GM12801 (cell line): ENCODE measurements around the gene TNKS2.

Experiments used
- CTCF ChIP-seq: IDR thresholded peaks from one replicate; pipeline ENCODE4 v1.5.1; 2011; ENCODE audit warnings: control low read depth; ENCODE audit not compliant: insufficient read length; ENCODE audit errors: extremely low read depth

Gene TNKS2

DNA sequence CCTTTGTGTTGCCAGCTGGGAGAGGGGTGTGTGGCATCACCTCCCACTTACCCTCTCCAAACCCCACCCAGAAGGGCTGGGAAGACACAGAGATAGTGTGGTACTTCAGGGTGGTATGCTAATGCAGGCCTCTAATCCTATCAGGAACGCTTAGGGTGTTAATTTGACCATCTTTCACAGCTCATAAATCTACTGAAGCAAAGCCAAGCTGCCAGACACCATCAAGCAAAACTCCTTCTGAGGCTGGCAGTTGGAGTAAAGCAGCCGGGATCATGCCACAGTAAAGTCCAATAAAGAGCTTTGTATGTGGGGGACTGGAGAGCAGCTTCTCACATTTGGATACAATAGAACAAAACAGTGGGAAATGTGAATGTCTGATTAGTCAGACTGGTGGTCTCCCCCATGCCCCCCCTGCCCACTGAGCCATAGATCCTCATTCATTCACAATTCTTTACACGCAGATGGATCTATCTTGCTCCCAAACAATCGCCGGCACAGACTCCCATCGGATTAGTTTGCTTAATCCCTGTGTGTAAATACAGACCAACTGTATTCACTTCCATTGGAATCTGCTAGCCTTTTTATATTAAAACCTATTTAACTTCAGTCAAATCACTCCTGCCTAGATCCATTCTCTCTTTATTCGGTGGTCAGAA, 81.4 kb downstream of the TNKS2 start:
- no peak for TF ChIP-seq CTCF

DNA sequence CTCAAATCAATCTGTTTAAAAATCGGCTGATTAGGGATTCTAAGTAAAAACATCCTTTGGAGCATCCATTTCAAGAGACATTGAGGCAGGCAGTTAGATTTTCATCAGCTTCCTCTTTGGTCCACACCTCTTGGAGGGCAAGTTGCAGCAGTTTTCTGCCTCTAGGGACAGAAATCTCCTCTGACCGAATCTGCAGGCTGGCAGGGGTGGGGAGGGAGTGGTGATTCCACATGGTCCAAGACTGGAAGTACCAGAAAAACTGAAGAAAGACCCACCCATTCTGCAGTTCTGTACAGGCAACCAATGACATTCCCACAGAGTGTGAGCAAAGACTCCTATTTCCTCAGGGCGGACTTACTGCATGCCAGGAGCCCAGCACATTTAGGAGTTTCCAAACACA, 82.1 kb downstream of the TNKS2 start:
- no peak for TF ChIP-seq CTCF

DNA sequence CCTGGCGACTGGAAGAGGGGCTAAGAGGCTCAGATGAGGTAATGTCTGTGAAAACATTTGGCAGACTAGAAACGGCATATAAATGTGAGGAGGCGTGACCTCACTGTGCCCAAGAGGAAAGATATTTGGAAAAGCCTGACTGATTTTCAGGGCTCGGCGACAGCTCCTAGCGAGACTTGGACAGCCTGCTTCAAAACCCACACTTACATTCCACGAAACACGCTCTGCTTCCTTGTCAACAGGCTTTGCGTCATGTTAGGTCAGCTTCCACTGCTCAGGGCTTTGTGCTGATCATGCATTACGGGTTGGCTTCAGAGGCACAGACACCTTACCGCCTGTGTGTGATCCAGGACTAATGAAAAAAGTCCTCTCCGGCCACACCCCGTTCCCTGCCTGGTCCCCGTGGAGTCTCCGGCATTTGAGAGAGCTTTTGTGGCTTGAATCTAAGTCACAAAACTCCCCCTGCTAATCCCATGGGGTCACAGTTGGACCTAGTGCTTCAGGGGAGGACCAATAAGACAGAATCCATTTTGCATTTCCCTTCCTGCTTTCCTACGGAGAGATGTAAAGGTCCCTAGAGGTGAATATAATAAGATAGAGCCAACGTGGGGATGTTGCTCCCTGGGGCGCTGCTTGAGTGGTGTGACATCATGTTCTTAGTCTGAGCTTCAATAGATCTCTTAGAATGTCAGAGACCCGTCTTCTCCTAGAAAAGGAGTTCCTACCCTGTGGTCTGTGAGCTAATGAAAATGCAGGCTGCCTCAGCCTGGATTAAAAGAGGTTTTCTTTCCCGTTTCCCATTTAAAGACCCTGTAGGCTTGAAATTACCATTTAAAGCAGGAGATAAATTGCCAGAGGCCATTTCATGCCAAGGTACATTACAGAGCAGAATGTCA, 85.6 kb downstream of the TNKS2 start:
- no peak for TF ChIP-seq CTCF

GRCh38 chr10:91884536-91884935, 86.3 kb downstream of the TNKS2 start:
- no peak for TF ChIP-seq CTCF

GRCh38 chr10:91885362-91886079, 87.3 kb downstream of the TNKS2 start:
- TF ChIP-seq CTCF, result no peak

DNA sequence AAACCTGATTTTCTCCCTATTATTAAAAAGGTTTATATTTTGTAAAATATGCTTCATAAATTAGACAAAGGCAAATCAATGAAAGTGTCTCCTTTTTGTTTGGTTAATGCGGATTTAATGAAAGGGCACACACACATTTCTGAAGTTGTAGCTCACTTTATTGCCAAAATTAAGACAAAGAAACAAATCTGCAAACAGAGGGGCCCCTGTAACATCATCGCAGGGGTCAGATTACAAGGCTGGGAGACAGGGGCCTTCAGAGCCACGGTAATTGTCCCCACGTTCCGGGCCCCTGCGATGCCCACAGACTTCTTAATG, 88.7 kb downstream of the TNKS2 start:
- TF ChIP-seq CTCF, result no peak
